HG03460 (cell line): ENCODE data around the gene TMEM63B.
"Not testable (repeated sequence)": the region's sequence is repeated elsewhere in the genome, so short reads cannot be mapped to it uniquely, and the experiment has no call there.

Experiments used
- ATAC-seq: cut with Tn5 transposase; IDR thresholded peaks from one replicate; pipeline ENCODE4 v1.9.1; 2021; ENCODE audit not compliant: unreplicated experiment

Gene TMEM63B

DNA sequence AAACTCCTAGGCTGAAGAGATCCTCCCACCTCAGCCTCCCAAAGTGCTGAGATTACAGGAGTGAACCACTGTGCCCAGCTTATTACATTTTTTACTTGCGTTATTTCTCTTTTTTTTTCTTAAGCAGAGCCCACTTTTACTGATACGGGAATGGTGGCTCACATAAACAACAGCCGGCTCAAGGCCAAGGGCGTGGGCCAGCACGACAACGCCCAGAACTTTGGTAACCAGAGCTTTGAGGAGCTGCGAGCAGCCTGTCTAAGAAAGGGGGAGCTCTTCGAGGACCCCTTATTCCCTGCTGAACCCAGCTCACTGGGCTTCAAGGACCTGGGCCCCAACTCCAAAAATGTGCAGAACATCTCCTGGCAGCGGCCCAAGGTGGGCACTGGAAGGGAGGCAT, 41.8 kb downstream of the TMEM63B start:
- ATAC-seq: no peak

DNA sequence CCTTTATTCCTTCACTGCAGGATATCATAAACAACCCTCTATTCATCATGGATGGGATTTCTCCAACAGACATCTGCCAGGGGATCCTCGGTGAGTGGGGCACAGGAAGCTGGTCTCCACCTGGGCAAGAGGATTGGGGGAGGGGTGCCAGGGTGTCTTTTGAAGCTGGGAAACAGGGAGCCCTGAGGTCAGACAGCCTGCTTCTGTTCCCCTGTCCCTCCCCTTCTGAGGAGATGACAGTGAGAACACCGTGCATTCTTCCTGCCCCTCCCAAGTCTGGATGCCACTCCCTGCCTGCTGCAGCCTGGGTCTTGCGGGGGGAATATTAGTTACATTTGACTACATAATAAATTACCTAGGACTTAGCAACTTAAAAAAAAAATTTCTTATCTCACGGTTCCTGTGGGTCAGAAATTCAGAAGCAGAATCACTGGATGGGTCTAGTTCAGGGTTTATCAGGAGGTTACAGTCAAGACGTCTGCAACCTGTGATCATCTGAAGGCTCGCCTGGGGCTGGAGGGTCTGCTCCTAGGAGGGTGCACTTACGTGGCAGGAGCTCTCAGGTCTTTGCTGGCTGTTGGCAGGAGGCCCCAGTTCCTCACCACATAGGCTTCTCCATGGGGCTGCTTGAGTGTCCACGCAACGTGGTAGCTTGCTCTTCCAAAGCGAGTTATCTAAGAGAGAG, 42.7 kb downstream of the TMEM63B start:
- no peak for ATAC-seq

DNA sequence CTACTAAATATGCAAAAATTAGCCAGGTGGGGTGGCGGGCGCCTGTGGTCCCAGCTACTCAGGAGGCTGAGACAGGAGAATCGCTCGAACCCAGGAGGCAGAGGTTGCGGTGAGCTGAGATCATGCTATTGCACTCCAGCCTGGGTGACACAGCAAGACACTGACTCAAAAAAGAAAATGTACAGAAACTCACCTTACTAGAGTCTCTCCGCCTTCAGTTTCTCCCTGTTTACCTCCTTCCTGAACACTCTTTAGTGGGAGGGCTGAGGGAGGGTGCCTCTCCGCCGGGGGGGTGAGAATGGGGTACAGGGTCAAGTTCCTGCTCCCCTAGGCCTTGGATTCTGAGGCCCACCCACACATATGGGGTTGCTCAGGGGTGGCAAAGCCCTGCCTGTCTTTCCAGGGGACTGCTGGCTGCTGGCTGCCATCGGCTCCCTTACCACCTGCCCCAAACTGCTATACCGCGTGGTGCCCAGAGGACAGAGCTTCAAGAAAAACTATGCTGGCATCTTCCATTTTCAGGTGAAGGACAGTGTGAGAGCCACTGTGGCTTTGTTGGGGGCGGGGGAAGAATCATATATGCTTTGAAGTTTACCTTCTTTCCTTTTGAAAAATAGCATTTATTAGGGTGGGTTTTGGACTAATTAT, 44.7 kb downstream of the TMEM63B start:
- ATAC-seq: no peak

DNA sequence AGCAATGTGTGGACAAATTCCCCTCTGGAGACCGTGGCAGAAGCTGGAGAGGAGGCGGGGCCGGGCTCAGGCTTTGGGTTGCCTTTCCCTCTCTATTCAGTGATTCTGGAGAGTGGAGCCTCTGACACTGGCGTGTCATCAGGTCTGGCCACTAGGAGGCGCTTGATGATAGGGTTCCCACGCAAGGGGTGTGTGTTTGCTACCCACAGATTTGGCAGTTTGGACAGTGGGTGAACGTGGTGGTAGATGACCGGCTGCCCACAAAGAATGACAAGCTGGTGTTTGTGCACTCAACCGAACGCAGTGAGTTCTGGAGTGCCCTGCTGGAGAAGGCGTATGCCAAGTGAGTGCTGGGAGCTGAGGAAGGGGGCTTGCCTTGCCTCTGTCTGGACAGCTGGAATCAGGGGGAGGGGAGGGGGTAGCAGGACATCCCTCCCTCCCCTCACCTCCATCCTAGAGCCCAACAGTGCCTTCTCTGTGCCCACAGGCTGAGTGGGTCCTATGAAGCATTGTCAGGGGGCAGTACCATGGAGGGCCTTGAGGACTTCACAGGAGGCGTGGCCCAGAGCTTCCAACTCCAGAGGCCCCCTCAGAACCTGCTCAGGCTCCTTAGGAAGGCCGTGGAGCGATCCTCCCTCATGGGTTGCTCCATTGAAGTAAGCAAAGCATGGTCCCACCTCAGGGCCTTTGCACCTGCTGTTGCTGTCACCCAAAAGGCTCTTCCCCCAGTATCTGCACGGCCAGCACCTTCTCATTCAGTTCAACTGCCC, 45.6 kb downstream of the TMEM63B start:
- ATAC-seq: peak; percentile 69

DNA sequence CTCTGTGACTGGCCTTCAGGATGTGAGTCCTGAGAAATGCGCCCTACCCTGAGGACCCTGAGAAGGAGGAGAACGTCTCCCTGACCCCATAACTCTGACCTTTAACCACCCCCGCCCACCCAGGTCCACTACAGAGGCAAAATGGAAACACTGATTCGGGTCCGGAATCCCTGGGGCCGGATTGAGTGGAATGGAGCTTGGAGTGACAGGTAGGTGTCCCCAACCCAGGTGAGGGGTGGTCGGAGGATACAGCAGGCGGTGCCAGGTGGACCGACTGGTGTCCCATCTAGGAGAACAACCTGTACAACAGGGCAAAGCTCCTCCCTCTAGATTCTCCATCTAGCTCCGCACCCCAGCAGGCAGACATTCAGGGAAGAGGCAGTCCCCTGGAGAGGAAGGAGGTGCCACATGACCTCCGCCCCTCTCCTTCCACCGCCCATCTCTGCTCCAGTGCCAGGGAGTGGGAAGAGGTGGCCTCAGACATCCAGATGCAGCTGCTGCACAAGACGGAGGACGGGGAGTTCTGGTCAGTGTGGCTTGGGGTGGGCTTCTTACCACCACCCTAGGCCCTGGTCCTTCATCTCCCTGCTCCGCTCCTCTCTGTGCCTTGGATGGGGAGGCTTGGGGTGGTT, 48.9 kb downstream of the TMEM63B start:
- no peak for ATAC-seq

DNA sequence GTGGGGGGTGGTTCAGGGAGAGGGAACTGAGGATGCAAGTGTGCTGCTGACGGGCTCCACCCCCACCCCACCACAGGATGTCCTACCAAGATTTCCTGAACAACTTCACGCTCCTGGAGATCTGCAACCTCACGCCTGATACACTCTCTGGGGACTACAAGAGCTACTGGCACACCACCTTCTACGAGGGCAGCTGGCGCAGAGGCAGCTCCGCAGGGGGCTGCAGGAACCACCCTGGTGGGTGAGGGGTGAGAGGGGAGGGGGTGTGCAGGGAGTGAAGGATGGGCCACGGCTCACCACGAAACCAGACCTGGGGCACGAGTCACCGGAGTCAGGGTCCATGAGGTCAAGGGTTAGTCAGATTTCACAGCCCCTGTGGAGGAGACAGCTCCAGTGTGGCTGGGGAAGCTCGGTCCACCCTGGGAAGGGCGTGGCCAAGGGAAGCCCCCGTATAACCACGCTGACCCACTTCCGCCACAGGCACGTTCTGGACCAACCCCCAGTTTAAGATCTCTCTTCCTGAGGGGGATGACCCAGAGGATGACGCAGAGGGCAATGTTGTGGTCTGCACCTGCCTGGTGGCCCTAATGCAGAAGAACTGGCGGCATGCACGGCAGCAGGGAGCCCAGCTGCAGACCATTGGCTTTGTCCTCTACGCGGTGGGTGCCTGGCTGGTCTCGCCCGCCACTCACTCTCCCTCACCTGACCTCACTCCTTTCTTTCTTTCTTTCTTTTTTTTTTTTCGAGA, 49.6 kb downstream of the TMEM63B start:
- ATAC-seq: peak; percentile 54

DNA sequence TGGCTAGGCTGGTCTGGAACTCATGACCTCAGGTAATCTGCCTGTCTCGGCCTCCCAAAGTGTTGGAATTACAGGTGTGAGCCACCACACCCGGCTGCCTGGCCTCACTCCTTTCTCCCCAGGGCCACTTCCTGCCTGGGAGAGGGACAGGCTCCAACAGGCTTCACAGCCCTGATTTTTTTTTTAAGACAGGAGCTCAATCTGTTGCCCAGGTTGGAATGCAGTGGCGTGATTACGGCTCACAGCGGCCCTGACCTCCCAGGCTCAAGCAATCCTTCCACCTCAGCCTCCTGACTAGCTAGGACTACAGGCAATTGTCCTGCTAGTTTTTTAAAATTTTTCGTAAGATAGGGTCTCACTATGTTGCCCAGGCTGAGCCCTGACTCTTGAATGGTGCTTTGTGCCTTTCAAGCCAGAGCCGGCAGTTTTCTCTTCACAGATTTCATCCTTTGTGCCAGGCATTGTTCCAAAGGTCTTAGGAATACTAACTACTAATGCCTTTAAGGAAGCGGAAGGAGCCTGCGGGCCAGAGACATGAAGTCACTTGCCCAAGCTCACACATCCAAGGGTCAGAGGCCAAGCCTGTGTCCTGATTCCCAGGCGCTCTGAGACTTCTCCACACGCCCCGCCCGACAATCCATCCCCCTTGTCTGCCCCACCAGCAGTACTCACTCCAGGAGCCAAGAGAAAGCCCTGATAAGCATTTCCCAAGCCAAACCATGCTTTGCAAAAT, 50.5 kb downstream of the TMEM63B start:
- ATAC-seq: no peak

DNA sequence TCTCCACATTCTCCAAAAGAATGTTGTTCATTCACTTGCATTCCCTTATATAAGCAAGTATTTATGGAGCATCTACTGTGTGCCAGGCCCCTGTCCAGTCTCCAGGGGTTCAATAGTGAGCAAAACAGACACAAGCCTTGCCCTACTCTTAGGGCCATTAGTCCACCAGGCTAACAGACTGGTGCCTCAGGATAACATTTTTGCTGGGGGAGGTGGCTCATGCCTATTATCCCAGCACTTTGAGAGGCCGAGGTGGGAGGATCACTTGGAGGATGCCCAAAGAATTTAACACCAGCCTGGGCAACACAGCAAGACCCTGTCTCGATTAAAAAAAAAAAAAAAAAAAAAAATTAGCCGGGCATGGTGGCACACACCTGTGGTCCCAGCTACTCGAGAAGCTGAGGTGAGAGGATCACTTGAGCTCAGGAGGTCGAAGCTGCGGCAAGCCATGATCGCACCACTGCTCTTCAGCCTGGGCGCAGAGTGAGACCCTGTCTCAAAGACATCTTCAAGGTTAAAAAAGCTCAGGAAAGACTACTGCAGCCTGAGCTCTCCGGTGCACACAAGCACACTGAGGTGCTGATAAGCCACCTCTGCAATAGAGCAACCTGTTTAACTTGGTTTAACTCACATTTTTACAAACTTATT, 51.2 kb downstream of the TMEM63B start:
- ATAC-seq: no peak

DNA sequence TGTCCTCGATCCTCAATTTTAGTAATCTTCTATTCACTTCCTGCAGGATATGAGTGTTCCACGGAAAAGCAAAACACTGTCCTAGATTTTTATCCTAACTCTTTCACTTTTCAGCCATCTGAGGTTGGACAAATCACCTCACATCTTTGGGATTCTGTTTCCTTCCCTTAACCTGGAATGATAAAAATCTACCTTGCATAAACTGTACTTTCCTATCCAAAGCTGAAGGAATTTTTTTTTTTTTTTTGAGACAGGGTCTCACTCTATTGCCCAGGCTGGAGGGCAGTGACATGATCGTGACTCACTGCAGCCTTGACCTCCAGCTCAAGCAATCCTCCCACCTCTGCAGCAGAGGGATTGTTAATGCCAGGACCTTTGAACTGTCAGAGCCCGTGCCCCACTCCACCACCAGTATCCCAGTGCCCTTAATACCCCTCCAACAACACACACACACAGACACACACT, 51.8 kb downstream of the TMEM63B start:
- no peak for ATAC-seq

DNA sequence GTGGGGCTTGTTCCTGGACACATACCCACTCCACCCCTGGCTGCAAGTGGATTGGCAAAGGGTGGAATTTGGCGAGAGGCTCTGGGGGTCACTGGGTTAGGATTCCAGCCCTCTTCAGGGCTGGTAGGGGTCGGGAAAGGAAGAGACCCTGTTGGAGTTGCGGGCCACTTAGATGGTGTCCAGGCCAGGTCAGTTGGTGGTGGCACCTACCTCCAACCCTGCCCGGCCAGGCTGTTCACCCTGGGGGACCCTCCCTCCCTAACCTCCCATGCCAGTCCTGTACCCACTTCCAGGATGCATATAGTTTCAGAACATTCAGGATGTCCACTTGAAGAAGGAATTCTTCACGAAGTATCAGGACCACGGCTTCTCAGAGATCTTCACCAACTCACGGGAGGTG, 52.3 kb downstream of the TMEM63B start:
- ATAC-seq: no peak

DNA sequence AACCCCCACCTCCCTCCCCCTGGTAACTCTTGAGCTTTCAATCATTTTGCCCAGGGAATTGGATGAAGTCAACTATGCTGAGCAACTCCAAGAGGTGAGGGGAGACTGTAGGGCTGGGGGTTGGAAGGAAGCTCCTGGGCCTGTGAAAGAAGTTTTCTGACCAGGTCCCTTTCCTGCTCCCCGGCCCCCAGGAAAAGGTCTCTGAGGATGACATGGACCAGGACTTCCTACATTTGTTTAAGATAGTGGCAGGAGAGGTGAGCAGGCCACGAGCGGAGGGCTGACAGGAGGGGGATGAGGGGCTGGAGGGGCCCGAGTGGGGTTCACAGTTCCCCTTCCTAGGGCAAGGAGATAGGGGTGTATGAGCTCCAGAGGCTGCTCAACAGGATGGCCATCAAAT, 53.1 kb downstream of the TMEM63B start:
- no peak for ATAC-seq

DNA sequence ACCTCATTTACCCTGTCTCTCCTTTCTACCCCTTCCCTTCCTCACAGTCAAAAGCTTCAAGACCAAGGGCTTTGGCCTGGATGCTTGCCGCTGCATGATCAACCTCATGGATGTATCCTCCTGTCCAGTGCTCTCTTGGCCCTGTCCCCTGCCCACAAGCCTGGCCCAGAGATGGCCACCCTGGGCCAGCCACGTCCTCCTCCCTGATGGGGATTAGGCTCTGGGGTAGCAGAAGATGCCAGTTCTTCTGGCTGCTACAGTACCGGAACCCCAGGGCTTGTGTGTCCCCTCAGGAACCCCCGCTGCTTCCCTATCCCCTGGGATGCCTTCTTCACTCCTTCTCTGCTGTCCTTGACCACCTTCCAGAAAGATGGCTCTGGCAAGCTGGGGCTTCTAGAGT, 53.5 kb downstream of the TMEM63B start:
- no peak for ATAC-seq

DNA sequence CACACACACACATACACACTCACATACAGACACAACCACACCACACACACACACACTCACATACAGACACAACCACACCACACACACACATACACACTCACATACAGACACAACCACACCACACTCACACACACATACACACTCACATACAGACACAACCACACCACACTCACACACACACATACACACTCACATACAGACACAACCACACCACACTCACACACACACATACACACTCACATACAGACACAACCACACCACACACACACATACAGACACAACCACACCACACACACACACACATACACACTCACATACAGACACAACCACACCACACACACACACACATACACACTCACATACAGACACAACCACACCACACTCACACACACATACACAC, 54.4 kb downstream of the TMEM63B start:
- ATAC-seq: not testable (repeated sequence)

DNA sequence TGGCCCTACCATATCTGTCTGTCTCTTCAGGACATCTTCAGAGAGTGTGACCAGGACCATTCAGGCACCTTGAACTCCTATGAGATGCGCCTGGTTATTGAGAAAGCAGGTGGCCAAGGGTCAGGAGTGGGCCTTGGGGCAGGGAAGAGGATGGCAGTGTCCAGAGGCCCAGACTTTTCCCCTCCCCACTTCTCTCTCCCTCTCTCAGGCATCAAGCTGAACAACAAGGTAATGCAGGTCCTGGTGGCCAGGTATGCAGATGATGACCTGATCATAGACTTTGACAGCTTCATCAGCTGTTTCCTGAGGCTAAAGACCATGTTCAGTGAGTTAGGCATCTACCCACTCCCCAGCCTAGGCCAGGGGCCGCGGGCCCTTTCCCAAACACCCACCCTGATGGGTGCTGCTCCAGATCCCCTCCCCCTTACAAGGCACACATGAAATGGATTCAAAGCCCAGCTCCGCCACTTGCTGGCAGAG, 55.6 kb downstream of the TMEM63B start:
- ATAC-seq: no peak

DNA sequence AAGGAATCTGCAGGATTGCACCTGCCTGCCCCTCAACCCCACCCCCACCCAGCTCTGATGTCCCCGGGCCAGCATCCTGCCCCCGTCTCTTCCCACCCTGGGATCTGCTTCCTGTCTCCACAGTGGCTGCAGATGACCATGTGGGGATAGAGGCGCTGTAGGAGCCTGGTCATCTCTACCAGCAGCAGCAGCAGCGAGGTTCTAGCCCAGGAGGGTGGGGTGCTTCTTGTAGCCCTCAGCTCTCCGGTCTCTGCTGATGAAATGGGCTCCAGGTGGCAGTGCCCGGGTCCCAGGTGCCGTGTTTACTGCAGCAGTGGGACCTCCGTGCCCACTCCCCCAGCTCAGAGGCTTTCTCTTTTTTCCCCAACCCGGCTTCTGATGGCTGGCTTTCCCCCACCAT, 56.4 kb downstream of the TMEM63B start:
- no peak for ATAC-seq

DNA sequence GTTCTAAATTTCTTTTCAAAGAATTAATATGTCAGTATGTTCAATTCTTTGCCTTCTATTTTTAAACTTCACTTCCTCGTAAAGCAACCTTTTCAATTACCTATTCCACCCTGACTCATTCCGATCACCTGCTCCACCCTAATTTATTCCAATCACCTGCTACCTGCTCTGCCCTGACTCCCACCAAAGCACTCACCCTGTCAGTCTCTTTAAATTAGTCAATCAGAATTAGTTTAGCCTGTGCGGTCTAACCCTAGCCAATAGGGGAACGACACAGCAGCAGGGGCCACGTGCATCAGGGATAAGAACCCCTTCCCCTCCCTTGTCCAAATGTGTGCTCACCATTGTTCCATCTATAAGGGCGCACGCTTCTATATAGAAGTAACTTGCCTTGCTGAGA, 58.0 kb downstream of the TMEM63B start:
- ATAC-seq: not testable (repeated sequence)

DNA sequence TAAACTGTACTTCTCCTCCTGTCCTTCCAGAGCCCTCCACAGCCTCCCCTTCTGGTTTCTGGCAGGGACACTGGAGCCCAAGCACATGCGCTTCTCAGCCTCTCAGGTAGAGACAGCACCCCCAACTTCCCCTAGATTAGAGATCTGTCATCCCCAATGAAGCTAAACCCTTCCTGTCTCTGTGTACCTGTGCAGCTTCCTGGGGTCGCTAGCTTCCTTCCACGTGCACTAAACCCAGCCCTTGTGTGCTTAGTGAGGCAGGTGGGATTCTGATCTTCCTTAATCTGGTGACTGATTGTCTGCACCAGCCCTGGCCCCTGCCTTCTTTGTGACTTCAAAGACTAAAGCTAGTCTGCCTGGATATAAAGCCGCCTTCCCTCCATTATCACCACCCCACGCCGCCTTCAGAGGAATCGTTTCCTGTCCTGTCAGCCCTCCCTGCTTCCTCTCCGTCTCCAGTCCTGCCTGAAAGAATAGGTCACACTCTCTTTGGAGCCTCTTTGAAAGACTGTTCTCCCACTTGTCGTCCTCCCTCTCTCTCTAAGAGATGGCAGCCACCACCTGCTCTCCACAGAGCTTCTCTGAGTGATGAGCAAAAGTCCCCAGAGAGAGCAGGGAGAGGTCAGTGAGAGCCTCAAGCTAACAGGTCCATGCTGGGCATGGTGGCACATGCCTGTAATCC, 58.7 kb downstream of the TMEM63B start:
- ATAC-seq: no peak

DNA sequence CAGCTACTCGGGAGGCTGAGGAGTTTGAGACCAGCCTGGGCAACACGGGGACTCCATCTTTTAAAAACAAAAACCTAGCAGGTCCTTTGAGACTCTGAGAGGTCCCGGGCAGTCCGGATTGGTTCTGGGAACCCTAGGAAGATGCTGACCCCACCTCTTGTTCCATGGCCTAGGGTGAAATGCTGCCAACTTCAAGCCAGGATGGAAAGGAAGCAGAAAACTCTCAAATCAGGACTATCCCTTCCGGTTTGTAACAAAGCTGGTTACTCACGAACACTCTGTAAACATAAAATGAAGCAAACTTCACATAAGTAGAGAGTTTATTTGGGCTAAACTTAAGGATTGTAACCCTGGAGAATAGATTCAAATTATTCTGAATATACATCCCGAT, 59.3 kb downstream of the TMEM63B start:
- ATAC-seq: no peak

DNA sequence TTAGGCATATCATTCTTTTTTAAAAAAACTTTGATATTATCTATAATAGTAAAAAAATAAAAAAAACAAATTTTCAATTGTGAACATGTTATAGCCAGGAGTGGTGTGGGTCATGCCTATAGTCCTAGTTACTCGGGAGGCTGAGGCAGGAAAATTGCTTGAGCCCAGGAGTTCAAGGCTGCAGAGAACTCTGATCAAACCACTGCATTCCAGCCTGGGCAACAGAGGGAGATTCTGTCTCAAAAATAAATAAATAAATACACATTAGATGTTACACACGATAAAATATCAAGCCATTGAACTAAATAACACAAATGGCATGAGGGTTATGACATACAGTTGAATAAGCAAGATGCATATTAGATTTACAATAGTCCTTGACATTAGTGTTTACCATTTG, 61.5 kb downstream of the TMEM63B start:
- ATAC-seq: no peak
